Embryonic facial prominence (tissue), 1 donor: ENCODE results near the gene AKAP8.

ENCODE experiments used
- DNase-seq: peaks from one replicate; pipeline ENCODE4 v3.0.0-alpha.2; 2016; ENCODE audit errors: extremely low spot score

AKAP8 gene

DNA sequence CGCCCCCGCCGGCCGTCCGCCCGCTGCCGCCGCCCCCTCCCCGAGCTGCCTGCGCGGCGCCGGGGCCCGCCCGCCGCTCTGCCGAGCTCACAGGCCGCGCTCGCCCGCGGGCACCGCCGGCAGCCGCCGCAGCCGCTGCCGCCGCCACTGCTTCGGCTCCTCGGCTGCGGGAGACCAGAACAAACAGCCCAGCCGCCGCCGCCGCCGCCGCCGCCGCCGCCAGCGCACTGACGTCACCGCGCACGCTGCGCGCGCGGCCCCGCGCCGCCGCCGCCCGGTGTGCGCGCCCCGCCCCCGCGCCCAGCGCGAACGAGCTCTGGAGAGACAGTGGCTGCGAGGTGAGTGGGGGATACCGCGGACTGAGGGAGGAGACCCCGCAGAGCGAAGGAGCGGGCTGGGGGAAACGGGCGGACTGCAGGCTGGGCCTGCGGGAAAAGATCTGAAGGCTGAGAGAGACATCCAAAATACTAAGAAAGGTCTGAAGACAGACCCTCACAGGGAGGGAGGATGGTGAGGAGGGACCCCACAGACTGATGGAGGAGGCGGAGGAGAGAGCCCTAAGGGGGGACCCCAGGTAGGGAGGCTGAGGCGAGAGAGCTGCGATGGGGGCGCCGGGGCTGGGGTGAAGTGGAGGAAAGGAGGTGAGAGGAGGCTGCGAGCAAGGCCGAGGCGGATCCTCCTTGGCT, 47.1 kb downstream of the AKAP8 start, which contains the start of gene BRD4:
TSS of gene BRD4 (minus strand) at position 229 of the 686 bp plus-strand sequence. CDS start 59,440 bp downstream, outside the sequence.
- DNase-seq, result no peak

DNA sequence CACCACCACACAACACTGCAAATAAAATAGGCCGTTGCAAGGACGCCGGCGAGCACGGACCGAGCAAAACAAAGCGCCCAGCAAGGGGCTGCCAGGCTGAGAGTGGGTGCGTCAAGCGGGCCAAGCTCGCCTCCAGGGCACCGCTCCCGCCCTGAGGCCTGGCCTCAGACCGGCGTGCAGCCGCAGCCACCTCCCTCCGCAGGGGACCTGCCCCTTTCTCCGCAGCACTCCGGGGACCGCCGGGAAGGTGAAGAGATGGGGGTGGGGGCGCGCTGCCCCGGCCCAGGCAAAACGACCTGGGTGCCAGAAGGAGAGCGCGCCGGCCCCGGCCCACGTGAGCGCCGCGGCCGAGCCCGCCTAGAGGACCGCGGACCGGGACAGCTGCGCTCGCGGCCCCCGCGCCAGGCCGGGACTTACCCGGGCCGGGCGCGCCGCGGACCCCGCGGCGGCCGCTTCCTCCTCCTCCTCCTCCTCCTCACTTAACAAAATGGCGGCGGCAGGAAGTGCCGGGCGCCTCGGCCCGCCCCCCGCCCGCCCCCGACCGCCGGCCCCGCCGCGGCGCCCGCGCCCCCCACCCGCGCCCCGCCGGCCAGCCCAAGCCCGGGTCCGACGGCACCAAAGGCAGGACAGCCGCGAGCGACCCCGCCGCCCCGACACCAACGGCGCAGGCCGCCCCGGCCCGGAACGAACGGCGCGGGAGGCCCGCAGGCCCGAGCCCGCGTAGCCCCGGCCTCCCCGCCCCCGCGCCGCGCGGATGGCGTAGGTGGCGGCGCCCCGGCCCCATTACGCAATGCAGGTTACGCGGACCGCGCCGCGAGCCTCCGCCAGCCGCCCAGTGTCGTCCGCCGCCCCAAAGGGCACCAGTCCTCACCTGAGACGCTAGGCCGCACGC, 47.9 kb downstream of the AKAP8 start:
- no peak for DNase-seq

DNA sequence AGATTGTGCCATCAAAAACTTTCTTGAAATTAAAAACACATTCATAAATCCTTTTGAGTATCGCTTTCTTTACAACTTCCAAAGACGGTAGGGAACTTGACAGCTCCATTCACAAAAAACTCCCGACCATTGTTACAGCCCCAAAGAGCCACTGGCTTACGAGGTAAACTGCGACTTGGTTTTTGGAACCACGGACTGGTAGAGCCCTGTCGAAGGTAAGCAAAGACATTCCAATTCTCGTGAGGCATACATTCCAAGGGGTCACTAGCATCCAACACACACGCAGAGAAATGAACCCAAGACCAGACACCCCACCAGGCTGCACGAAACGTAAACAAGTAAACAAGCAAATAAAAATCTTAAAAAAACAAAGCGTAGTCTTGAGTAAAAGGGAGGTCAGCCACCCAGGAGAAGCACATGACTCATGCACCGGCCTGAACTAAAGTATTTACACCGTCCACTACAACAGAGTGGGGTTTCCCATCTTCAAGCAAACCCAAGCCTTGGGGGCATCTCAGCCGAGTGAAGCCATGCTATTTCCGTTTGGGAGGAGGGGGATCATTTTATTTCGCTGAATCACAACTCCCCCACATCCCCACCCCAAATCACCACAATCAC, 48.7 kb downstream of the AKAP8 start:
- DNase-seq, result no peak

DNA sequence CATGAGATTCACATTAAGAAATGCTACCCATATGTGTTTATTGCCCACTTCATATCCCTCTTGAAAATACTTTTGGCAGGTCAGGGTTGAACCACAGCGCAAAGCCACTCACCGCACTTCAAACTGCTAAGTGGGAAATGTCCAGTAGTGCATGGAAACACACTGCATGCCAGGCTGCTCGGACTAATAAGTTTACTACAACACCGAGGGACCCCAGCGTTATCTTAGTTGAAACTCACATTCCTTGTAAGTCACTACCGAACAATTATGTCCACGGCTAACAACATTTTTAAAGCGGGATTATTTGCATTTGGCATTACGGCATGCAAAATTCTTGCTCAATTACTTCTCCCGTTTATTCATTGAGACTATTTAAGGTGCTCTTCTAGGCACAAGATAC, 51.3 kb downstream of the AKAP8 start:
- DNase-seq, result no peak

- DNase-seq, result no peak
Measured at GRCh38 chr19:15324791-15325519, 54.6 kb downstream of the AKAP8 start.

DNA sequence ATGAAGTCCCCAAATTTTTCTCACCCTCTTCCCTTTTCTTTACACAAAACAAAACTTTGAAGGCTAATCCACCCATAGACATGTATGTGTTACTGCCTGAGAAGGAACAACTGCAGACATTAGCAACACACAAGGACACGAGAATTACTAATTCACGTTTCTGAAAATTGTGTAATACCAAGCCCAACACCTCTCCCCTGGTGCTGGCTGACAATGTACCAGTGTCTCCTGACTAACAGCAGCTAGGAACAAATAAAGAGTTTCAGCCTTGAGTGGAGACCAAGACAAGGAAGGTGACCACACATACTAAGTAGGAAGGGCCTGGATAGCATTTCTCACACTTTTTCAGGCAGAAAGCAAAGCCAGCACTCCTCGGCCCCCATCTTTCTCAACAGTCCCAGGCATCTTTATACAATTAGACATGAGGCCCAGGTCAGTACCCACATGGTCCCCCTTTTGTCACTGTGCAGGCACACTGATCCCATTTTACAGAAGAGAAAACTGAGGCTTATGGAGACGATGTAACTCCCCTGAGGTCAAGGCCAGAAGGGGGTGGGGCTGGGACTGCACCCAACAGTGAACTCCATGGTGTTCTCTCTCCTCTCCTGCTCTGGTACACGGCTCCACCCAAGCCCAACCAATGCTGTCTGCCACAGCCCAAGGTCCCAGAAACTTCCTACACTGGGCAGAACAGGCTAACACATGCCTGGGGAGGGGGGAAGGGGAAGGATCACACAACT, 55.9 kb downstream of the AKAP8 start:
- no peak for DNase-seq

GRCh38 chr19:15321739-15322138, 57.8 kb downstream of the AKAP8 start:
- no peak for DNase-seq

- peak; percentile 64 for DNase-seq
Measured at GRCh38 chr19:15320116-15320515, 59.5 kb downstream of the AKAP8 start.

DNA sequence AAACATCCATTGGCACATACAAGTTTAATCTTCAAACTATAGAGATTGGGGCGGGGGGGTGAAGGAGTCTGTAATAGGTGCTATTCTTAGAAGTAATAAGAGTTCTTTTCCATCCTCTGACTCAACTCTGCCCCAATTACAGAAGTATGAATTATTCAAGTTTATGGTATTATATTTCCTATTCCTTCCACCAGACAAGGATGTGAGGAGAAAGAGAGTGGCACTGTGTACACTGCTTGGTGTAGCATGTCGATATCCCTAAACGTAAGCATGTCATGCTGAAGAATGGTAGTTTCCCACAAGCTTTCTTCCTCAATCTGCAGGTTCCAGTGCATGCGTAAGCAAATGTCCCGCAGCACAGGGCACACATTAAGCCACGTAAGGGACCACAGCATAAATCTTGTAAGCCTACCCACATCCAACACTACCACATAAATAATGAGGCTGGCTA, 61.3 kb downstream of the AKAP8 start:
- DNase-seq, result no peak

GRCh38 chr19:15317392-15318071, 62.1 kb downstream of the AKAP8 start:
- DNase-seq, result no peak

- no peak for DNase-seq
Measured at GRCh38 chr19:15316498-15316897, 63.1 kb downstream of the AKAP8 start.

- DNase-seq, result no peak
Measured at GRCh38 chr19:15315101-15315500, 64.5 kb downstream of the AKAP8 start.

GRCh38 chr19:15313649-15314279, 65.8 kb downstream of the AKAP8 start:
- no peak for DNase-seq

DNA sequence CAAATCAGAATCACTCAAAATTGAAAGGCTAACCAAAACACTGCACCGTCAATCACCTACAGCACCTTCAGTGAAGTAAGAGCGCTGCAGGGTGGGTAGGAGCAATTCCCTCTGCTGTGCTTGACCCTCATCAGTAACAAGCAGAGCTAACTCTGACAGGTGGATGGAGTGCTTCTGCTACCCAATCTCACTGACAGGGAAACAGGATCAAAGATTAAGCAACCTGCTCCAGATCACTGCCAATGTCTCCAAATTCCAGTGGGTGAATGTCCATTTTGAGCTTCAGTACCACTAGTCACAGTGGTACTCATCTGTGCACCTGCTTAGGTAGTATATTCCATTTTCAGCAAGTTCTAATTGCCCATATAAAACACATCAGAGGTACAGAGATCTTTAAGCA, 72.4 kb downstream of the AKAP8 start:
- DNase-seq, result no peak

DNA sequence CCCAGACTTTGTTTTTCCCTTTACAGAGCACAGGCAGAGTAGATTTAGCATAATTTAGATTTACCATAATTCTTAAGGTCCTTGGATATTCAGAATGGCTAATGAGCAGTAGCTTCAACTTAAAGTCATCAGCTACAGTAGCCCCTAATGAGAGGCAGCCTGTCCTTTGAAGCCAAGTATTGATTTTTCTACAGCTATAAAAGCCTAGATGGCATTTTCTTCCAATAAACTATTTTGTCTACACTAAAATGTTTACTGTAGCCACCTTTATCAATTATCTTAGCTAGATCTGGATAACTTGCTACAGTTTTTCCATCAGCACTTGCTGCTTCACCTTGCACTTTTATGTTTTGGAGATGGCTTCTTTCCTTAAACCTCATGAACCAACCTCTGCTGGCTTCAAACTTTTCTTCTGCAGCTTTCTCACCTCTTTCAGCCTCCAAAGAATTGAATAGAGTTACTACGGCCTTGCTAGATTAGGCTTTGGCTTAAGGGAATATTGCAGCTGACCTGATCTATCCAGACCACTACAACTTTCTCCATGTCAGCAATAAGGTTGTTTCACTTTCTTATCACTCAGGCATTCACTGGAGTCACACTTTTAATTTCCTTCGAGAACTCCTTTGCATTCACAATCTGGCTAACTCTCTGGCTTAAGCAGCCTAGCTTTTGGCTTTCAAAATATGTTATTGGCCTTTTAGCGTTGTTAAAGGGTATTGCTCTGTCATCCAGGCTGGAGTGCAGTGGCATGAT, 73.8 kb downstream of the AKAP8 start:
- no peak for DNase-seq

DNA sequence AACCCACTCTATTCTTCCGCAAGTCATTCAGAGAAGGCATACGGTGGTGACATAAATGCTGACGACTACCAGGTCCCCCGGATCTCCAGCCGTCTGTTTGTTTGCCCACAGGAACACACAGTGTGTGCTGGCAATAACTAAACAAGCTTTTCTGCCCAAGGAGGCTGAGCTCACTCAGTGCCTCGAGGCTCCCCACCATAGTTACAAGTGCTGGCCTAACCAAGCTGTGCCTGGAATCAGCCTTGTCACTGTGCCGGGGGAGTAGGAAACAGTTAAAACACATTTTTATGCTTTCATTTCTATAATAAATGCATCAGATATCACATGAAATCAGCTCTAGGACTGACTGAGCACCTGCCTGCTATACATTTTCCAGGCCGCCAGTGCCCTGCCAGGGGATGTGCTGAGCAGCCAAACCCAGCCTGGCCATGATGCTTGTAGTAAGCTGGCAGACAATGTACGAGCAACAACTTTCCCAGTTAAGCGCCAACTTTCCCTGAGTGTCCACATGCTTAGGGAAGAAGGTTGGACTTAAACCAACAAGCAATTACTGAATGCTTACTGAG, 75.4 kb downstream of the AKAP8 start:
- no peak for DNase-seq
